Muscle of back (tissue), 11 donors: ENCODE results near the gene ADCY10. TPM values are rescaled to one million over a fixed set of nuclear protein-coding genes. Genes with fewer than 3 reads are reported as not detected.
A peak's percentile ranks its signal among the peaks of the same experiment; 100 is the strongest.
"Not testable (repeated sequence)": the region's sequence is repeated elsewhere in the genome, so short reads cannot be mapped to it uniquely, and the experiment has no call there.

Experiments
- DNase-seq, 3 donors: peaks; one replicate each; pipeline versions ENCODE4 v3.0.0 to v3.0.0-alpha.2; 2013
- polyA plus RNA-seq, 10 donors: library from polyadenylated mRNA; unstranded; fragments of 120-200 nt; gene quantifications; one replicate each; pipeline ENCODE4 v1.2.1, GENCODE V29; 2013; ENCODE audit not compliant: insufficient read length in 10 of 10

ADCY10 gene
- polyA plus RNA-seq, 10 donors = 0.04 to 0.37 (median 0.13) TPM; not detected in 2

- no peak for DNase-seq
These were observed 23.5 kb downstream of the ADCY10 start for GRCh38 chr1:167890400-167890799.

DNA sequence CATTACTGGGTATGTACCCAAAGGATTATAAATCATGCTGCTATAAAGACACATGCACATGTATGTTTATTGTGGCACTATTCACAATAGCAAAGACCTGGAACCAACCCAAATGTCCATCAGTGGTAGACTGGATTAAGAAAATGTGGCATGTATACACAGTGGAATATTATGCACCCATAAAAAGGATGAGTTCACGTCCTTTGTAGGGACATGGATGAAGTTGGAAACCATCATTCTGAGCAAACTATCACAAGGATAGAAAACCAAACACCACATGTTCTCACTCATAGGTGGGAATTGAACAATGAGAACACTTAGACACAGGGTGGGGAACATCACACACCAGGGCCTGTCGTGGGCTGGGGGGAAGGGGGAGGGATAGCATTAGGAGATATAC, 26.7 kb downstream of the ADCY10 start:
- not testable (repeated sequence) for DNase-seq

DNA sequence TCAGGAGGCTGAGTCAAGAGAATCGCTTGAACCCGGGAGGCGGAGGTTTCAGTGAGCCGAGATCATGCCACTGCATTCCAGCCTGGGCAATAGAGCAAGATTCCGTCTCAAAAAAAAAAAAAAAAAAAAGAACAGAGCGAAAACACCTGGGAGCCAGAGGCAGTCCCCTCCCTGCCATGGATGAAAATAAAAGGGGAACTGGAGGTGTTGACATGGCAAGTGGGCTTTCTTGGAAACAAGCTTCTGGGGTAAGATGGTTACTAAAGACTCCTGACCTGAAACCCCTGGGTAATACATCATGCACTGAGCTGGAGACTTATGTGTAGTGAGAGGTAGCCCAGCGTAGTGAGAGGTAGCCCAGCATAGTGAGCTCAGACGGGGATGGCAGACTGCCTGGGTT, 31.6 kb downstream of the ADCY10 start:
- DNase-seq = no peak

- no peak for DNase-seq
These were observed 32.1 kb downstream of the ADCY10 start for GRCh38 chr1:167881786-167882185.

DNA sequence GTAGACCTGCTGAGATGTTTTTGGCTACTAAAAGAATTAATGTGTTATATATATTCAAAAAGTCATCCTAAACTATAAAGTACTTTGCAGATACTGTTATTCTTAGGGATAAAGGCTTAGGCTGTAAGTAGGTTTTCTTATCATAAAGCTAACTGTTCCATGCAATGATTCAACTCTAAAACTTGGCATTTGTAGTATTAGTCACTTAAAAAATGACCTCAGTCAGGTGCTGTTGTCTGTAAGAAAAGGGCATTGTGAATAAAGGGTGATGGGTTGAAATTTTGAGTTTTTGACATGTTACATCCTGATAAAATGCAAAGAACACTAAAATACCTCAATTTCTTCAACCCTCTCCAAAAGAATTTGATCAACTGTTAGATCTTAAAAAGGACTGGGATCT, 32.9 kb downstream of the ADCY10 start:
- no peak for DNase-seq

- no peak for DNase-seq
These were observed 33.3 kb downstream of the ADCY10 start for GRCh38 chr1:167880580-167881021.

DNA sequence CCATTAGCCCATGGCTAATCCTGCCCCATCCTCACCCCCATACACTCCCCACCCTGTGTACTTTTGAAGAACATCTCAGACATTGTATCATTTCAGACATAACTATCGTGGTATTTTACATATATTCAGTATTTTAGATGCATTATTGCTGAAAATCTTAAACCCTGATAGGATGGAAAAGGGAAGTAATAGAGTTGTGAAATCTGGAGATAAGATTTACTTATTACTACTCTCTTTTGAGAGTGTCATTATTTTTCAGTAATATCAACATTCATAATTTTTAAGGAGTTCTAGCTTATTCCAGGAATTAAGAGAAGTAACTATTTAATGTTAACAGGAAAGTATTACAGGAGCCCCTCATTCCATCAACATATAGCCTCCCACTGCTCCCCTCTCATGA, 34.4 kb downstream of the ADCY10 start:
- no peak for DNase-seq

- no peak for DNase-seq
These were observed 35.4 kb downstream of the ADCY10 start for GRCh38 chr1:167878372-167879160.

DNA sequence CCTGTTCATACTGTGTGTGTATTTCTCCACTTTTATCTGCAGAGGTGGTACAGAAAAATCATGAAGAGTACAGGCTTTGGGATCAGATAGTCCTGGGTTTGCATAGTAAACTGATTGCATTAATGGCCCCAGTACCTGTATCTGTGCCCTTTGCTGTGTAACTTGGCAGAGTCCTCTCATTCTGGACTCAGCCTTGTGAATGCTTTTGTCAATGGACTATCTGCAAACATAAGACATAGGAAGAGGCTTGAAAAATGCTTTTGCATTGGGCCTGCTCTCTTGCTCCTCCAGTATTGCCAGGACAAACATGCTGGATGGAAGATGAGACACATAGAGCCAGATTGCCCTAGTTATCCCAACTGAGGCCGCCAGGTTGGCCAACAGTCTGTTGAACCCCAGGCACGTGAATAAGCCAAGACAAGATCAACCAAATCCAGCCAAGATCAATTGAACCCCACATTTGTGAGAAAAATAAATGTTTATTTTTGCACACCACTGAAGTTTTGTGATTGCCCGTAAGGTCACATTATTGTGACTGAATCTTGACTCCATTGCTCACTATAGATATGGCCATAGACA, 37.2 kb downstream of the ADCY10 start:
- no peak for DNase-seq

DNA sequence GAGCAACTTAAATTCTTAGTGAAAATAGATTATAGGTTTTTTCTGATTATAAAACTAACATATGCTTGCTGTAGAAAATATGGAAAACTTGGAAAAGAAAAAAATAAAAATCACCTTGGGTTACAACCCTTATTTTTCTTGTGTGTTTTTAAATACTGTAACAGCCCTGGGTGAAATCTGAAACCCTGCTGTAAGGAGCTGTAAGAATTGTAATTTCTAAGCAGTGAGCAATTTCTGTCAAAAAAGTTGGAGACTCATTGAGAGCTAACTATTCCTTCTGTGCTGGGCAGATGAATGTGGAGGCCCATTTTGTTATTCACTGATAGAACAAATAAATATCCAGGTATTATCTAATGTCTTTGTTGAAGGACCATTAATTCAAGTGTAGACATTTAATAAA, 42.6 kb downstream of the ADCY10 start:
- no peak for DNase-seq

DNA sequence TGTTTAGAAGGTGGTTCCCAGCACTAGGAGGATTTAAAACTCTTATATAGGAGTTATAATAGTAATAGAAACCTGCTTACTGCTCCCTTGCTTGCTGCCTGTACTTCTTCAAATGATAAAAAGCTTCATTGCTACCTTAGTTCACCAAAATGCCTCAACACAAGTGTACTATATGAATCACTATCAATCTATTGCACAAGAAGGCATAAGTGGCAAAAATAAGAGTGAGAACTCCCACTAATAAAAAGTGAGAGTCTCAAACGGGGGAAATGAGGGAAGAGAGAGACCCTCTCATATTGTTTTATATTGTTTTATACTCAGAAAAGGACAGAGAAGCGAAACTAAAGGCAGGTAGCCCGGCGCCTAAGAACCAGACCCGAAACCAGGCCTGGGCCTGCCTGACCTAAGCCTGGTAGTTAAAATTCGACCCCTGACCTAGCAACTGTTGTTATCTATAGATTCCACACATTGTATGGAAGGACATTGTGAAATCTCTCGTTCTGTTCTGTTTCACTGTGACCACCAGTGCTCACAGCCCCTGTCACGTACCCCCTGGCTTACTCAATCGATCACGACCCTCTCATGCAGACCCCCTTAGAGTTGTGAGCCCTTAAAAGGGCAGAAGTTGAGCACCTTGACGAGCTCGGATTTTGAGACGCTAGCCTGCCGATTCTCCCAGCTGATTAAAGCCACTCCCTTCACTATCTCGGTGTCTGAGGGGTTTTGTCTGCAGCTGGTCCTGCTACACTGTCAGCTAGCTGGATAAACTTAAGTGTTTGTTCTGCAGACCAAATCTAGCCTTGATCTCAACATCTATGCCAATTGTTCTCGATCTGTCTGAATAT, 44.6 kb downstream of the ADCY10 start:
- not testable (repeated sequence) for DNase-seq

- not testable (repeated sequence) for DNase-seq
These were observed 47.1 kb downstream of the ADCY10 start for GRCh38 chr1:167866739-167867414.

DNA sequence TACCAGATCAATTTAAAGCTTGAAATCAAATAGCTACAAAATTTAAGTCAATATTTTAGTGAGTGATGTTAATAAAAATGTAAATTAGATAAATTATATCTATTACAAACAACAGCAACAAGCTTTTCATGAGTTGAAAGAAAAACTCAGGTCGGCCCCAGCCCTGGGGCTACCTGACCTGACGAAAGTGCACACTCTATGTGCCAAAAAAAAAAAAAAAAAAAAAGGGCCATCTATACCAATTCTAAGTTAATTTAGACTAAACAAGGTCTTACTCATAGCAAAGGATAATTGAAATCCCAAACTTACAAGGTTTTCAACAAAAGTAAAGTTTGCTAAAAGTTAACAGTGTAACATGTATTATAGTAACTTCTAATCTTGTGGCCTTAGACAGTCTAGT, 47.6 kb downstream of the ADCY10 start:
- not testable (repeated sequence) for DNase-seq

GRCh38 chr1:167865804-167866308, 48.1 kb downstream of the ADCY10 start:
- not testable (repeated sequence) for DNase-seq

DNA sequence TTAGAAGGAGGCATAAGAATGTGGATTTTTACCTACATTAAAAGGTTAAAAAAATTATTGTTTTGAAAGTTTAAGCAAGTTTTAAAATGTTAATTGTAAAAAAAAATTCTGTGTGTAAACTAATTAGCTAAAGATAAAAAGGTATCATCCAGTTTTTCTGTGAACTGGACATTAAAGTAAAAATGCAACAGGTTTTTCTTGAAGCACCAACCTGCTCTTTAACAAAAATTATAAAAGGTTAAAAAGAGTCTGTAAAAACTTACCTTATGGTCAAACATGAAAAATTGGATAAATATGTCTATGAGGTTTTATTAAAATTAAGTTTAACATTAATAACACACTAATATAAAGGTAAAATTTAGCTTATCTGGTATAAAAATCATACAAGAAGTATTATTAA, 48.7 kb downstream of the ADCY10 start:
- DNase-seq = not testable (repeated sequence)

DNA sequence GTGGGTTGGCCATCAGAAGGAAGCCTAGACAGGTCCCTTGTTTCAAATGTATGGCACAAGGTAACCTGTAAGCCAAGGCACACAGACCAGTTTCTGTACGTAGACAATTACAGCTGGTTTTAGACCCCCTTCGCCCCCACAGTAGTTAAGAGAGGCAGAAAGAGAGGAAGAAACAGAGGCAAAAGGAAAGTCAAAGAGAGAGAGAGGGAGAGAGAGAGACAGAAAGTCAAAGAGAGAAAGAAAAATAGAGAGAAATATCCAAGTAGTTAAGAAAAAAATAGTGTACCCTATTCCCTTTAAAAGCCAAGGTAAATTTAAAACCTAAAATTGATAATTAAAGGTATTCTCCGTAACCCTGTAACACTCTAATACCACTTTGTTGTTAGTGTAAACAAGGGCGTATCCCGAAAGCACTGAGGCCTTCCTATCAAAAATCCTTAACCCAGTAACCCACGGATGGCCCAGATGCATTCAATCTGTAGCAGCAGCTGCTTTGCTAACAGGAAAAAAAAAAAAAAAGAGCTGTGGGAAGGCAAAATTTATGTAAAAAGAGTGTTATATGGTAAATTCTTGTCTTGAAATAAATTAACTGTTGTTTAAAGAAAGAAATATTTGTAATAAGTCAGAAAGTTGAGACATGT, 49.4 kb downstream of the ADCY10 start:
- DNase-seq = no peak

- DNase-seq = no peak
These were observed 50.0 kb downstream of the ADCY10 start for GRCh38 chr1:167863921-167864279.

GRCh38 chr1:167863191-167863920, 50.6 kb downstream of the ADCY10 start:
- not testable (repeated sequence) for DNase-seq

GRCh38 chr1:167862432-167863076, 51.4 kb downstream of the ADCY10 start:
- DNase-seq = peak in 1 of 3 donors; percentile 19
